Ovary (tissue), 3 donors: ENCODE measurements around the gene FRMD4A.

Experiments
- CTCF ChIP-seq, 3 donors: fragments of 450-650 bp in 2 of 3; fragments of 200-600 bp in 1 of 3; IDR thresholded peaks; one replicate each; pipeline versions ENCODE4 v1.5.1 to v1.8.0; 2016 to 2022; ENCODE audit warnings: antibody characterized with exemption in 3 of 3, mild to moderate bottlenecking in 1 of 3
- EP300 ChIP-seq: sonication (generic); formaldehyde crosslinking; IDR thresholded peaks from one replicate; pipeline ENCODE4 v1.6.1; 2017; ENCODE audit warnings: antibody characterized with exemption
- POLR2A ChIP-seq: fragments of 450-650 bp; IDR thresholded peaks from one replicate; pipeline ENCODE4 v1.6.1; 2017; ENCODE audit warnings: antibody characterized with exemption, mild to moderate bottlenecking, moderate library complexity
- donor health status: DM: no; HTN: no; CAD: no.

- TF ChIP-seq CTCF (IDR thresholded peaks at IDR 0.05) (no peak), POLR2A (no peak), EP300 (no peak)
These were observed 717.2 kb downstream of the FRMD4A start for GRCh38 chr10:13613519-13613918.
